ENCODE data around the gene KLHL36.

The KLHL36 gene

GRCh38 chr16:84612686-84613085 lies 35.6 kb upstream of the KLHL36 start:
- no peak overlapping the region for H3K27ac ChIP-seq
- TF ChIP-seq ZFX (IDR thresholded peaks at IDR 0.05; ENCODE audit: borderline replicate concordance) = no peak
- TF ChIP-seq, protein P1, sequence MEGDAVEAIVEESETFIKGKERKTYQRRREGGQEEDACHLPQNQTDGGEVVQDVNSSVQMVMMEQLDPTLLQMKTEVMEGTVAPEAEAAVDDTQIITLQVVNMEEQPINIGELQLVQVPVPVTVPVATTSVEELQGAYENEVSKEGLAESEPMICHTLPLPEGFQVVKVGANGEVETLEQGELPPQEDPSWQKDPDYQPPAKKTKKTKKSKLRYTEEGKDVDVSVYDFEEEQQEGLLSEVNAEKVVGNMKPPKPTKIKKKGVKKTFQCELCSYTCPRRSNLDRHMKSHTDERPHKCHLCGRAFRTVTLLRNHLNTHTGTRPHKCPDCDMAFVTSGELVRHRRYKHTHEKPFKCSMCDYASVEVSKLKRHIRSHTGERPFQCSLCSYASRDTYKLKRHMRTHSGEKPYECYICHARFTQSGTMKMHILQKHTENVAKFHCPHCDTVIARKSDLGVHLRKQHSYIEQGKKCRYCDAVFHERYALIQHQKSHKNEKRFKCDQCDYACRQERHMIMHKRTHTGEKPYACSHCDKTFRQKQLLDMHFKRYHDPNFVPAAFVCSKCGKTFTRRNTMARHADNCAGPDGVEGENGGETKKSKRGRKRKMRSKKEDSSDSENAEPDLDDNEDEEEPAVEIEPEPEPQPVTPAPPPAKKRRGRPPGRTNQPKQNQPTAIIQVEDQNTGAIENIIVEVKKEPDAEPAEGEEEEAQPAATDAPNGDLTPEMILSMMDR (IDR thresholded peaks at IDR 0.05) = no peak

- TF ChIP-seq ZFX (IDR thresholded peaks at IDR 0.05; ENCODE audit: borderline replicate concordance) = no peak
- TF ChIP-seq, protein P1 (IDR thresholded peaks at IDR 0.05) = no peak
- H3K27ac ChIP-seq = no peak overlapping the region
Measured at GRCh38 chr16:84613408-84614072, 34.8 kb upstream of the KLHL36 start.

GRCh38 chr16:84614073-84614459 lies 34.2 kb upstream of the KLHL36 start:
- H3K27ac ChIP-seq = no peak overlapping the region
- no peak for TF ChIP-seq ZFX (IDR thresholded peaks at IDR 0.05; ENCODE audit: borderline replicate concordance)
- TF ChIP-seq, protein P1 (IDR thresholded peaks at IDR 0.05) = no peak

- TF ChIP-seq ZFX (IDR thresholded peaks at IDR 0.05; ENCODE audit: borderline replicate concordance) = no peak
- TF ChIP-seq, protein P1 (IDR thresholded peaks at IDR 0.05) = no peak
- no peak overlapping the region for H3K27ac ChIP-seq
Measured at GRCh38 chr16:84614623-84614967, 33.7 kb upstream of the KLHL36 start.

DNA sequence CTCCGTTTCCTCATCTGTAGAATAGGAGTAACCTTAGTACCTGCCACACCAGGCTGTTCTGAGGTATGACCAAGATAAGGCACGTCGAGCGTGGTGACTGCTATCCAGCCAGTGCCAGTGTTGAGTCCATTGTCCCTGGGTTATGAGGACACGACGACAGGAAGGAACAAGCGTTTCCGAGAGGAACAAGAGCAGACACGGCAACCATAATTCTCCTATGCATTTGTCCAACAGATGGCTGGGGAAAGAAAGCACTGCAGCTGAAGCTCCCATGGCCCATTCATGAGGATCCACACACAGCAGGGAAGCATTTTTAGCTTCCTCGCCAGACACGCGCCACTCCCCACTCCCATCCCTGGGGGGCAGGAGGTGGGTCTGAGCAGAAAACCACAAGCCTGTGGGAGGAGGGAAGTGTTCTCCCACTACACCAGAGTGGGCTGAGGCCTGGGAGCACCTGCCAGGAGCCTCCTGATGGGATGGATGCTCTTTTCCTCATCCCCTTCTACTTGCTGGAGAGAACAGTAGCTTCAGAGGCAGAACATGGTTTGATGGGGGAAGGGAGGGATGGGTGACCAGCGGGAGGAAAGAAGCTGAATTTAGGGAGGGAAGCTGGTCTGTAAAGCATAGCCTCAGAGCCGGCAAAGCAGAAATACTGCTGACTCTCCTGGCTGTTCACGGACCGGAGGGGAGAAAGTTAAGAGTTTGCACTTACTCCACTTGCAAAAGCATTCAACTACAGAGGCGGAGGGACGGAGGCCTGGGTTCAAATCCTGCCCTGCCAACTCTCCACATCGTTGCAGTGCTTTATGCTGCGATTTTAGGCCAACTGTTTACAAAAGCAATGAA lies 33.1 kb upstream of the KLHL36 start:
- no peak overlapping the region for H3K27ac ChIP-seq
- TF ChIP-seq, protein P1 (IDR thresholded peaks at IDR 0.05) = no peak

DNA sequence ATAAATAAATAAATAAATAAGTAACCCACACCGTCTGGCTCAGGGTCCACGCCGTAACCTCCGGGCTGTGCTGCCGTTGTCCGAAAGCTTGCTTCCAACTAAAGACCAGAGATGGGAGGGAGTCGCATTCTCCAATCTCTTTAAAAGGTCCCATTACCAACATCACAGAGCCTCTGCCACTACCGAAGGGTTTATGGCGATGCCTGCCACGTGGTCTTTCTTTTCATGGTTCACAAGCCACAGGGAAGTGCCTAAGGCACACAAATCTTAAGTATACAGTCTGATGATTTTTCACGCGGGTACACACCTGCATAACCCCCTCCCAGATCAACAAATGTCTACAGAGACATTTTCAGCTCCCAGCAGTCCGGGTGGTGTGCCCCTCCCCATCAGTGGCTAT lies 31.8 kb upstream of the KLHL36 start:
- TF ChIP-seq, protein P1 (IDR thresholded peaks at IDR 0.05) = no peak
- no peak for TF ChIP-seq ZFX (IDR thresholded peaks at IDR 0.05; ENCODE audit: borderline replicate concordance)
- no peak overlapping the region for H3K27ac ChIP-seq
